Nephron (organoid): Measurements from ENCODE around the gene AXIN1.

Experiments used
- H3K27ac Mint-ChIP-seq, 3 experiments: 2 replicates each; pipeline ENCODE4 v1.8.0; 2020; ENCODE audit warnings: mixed read lengths in 3 of 3, mild to moderate bottlenecking in 2 of 3, moderate library complexity in 1 of 3
- H3K27me3 Mint-ChIP-seq: 2 replicates; pipeline ENCODE4 v1.8.0; 2021; ENCODE audit warnings: low read depth, mild to moderate bottlenecking, moderate library complexity, mixed read lengths
- H3K36me3 Mint-ChIP-seq: 2 replicates; pipeline ENCODE4 v1.8.0; 2020; ENCODE audit warnings: low read depth, mixed read lengths
- H3K4me1 Mint-ChIP-seq: 2 replicates; pipeline ENCODE4 v1.8.0; 2020; ENCODE audit warnings: mixed read lengths
- H3K4me3 Mint-ChIP-seq, 3 experiments: 2 replicates each; pipeline ENCODE4 v1.8.0; 2020; ENCODE audit warnings: mild to moderate bottlenecking in 3 of 3, mixed read lengths in 3 of 3, moderate library complexity in 2 of 3
- H3K9me3 Mint-ChIP-seq: 2 replicates; pipeline ENCODE4 v1.8.0; 2020; ENCODE audit warnings: mixed read lengths
- TF ChIP-seq, protein P1 (sequence below), 3 experiments: fragments of 200-600 bp; sonication (generic); IDR thresholded peaks; one replicate each; pipeline ENCODE4 v1.5.0; 2021; ENCODE audit warnings: antibody characterized with exemption in 3 of 3; ENCODE audit not compliant: unreplicated experiment in 3 of 3

AXIN1 gene

GRCh38 chr16:301235-301634, 51.3 kb downstream of the AXIN1 start:
- Mint-ChIP-seq H3K9me3 (no peaks in the 10 kb centered on the region), H3K27me3 (no peaks in the 10 kb centered on the region), H3K4me1 (peaks cover 5% of the 10 kb centered on the region), H3K27ac (no peak overlapping the region), H3K4me3 (no peak overlapping the region), H3K36me3 (peaks cover 12% of the 10 kb centered on the region)
- TF ChIP-seq, protein P1, sequence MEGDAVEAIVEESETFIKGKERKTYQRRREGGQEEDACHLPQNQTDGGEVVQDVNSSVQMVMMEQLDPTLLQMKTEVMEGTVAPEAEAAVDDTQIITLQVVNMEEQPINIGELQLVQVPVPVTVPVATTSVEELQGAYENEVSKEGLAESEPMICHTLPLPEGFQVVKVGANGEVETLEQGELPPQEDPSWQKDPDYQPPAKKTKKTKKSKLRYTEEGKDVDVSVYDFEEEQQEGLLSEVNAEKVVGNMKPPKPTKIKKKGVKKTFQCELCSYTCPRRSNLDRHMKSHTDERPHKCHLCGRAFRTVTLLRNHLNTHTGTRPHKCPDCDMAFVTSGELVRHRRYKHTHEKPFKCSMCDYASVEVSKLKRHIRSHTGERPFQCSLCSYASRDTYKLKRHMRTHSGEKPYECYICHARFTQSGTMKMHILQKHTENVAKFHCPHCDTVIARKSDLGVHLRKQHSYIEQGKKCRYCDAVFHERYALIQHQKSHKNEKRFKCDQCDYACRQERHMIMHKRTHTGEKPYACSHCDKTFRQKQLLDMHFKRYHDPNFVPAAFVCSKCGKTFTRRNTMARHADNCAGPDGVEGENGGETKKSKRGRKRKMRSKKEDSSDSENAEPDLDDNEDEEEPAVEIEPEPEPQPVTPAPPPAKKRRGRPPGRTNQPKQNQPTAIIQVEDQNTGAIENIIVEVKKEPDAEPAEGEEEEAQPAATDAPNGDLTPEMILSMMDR (IDR thresholded peaks at IDR 0.05; ENCODE audit: unreplicated experiment in 3 of 3): no peak

DNA sequence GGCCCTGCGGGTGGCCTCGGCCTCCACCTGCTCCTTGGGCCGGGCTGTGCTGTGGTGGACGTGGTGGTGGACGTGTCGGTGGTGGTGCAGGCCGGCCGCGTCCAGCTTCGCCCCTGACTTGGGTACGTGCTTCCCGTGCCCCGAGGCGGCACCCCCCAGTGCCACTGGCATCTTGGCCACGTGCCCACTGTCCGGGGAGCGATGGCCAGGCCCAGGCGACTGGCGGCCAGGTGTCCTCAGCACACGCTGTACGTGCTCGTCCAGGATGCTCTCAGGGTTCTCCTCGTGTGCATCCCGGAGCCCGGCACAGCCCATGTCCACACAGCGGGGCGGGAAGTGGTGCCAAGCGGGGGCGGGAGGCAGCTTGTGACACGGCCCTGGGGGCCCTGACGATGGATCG, 54.7 kb downstream of the AXIN1 start:
- H3K27ac Mint-ChIP-seq: no peak overlapping the region

DNA sequence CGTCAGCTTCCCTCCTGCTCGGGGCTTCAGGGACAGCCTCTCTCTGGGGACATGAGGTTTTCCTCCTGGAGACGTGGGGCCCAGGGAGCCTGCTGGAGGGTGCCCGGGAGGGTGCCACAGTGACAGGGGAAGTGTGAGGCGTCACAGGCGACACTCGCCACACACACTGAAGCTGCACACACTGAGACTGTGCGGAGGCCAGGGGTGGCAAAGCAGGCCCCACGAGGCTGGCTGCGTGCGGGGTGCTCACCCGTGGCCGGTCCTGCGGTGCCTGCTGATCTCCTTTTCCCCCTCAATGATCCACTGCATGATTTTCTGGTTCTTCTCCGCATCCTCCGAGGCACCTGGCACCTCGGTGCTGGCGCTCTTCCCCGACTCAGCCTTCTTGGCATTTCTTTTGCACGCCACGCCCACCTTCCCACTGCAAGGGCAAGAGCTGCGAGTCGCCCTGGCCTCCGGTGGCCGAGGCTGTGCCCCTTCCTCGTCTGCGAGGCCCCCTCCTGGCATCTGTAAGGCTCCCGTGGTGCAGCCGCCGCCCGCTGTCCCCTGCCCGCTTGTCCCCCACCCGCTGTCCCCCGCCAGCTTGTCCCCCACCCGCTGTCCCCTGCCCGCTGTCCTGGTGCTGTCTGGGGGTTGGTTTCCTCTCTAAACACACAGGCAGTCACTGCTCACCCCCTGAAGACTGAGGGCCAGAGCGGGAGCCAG, 55.6 kb downstream of the AXIN1 start:
- Mint-ChIP-seq H3K27me3 (no peaks in the 10 kb centered on the region), H3K27ac (no peak overlapping the region), H3K4me1 (no peaks in the 10 kb centered on the region), H3K36me3 (peaks cover 3% of the 10 kb centered on the region), H3K4me3 (no peak overlapping the region), H3K9me3 (no peaks in the 10 kb centered on the region)
- TF ChIP-seq, protein P1 (IDR thresholded peaks at IDR 0.05; ENCODE audit: unreplicated experiment in 3 of 3): no peak

More for the DNA sequence above, 54.7 kb downstream of the AXIN1 start:
- Mint-ChIP-seq H3K36me3 (no peaks in the 10 kb centered on the region), H3K9me3 (no peaks in the 10 kb centered on the region), H3K4me3 (no peak overlapping the region), H3K4me1 (no peaks in the 10 kb centered on the region), H3K27me3 (no peaks in the 10 kb centered on the region)
- TF ChIP-seq, protein P1 (IDR thresholded peaks at IDR 0.05; ENCODE audit: unreplicated experiment in 3 of 3): no peak

DNA sequence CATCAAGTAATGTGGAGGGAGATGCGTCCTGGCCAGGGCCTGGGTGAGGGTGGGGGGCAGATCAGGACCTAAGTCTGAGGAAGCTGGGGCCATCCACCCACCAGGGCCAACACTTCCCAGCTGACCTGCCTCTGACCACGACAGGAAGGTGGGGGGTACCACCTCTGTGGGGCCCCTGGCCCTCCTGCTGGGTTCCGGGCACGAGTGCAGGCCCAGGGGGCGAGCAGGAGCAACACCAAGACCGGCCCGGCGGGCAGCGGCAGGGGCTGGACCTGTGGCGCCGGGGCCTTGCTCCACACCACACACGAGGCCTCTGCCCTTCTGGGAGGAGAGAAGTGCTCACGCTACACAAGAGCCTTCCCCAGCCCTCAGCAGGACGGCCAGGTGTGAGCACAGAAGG, 56.2 kb downstream of the AXIN1 start:
- Mint-ChIP-seq H3K36me3 (peaks cover 3% of the 10 kb centered on the region), H3K9me3 (no peaks in the 10 kb centered on the region), H3K4me3 (no peak overlapping the region), H3K4me1 (no peaks in the 10 kb centered on the region), H3K27ac (no peak overlapping the region), H3K27me3 (no peaks in the 10 kb centered on the region)
- TF ChIP-seq, protein P1 (IDR thresholded peaks at IDR 0.05; ENCODE audit: unreplicated experiment in 3 of 3): no peak

GRCh38 chr16:293043-293775, 59.3 kb downstream of the AXIN1 start:
- Mint-ChIP-seq H3K9me3 (no peaks in the 10 kb centered on the region), H3K27me3 (no peaks in the 10 kb centered on the region), H3K27ac (no peak overlapping the region), H3K36me3 (peaks cover 4% of the 10 kb centered on the region), H3K4me1 (no peaks in the 10 kb centered on the region), H3K4me3 (no peak overlapping the region)
- TF ChIP-seq, protein P1 (IDR thresholded peaks at IDR 0.05; ENCODE audit: unreplicated experiment in 3 of 3): no peak
